Measurements from ENCODE around the gene CCDC66.

Gene CCDC66

GRCh38 chr3:56620371-56620770 is 63.4 kb downstream of the CCDC66 start:
- H2AK5ac ChIP-seq (ENCODE audit: low read length, severe bottlenecking) = no peak overlapping the region
- no peak overlapping the region for H2BK12ac ChIP-seq (ENCODE audit: low read length in 2 of 2)
- H3K4ac ChIP-seq (ENCODE audit: low read depth in 1 of 2, low read length in 2 of 2) = no peak overlapping the region
- no peaks in the 10 kb centered on the region for H3K27me3 ChIP-seq (ENCODE audit: control insufficient read depth in 1 of 2, insufficient read depth in 1 of 2, low read length in 2 of 2)
- H4K8ac ChIP-seq (ENCODE audit: low read length) = no peak overlapping the region
- H3K14ac ChIP-seq (ENCODE audit: low read length in 2 of 2) = no peak overlapping the region
- H3K36me3 ChIP-seq (ENCODE audit: control insufficient read depth in 1 of 2, insufficient read depth in 2 of 2, low read depth in 1 of 2, low read length in 2 of 2) = peaks cover 10 to 98% of the 10 kb centered on the region in 2 experiments
- H3K79me1 ChIP-seq (replicated peaks; ENCODE audit: low read length, poor library complexity, severe bottlenecking) = peaks cover 8% of the 10 kb centered on the region
- WGBS = 100% methylated on average over 1 of the region's 2 CpGs
- peaks cover 1% of the 10 kb centered on the region for H3K4me1 ChIP-seq (ENCODE audit: control insufficient read depth, insufficient read depth, low read depth, low read length)
- H3K9me3 ChIP-seq (ENCODE audit: control insufficient read depth, low read length) = no peaks in the 10 kb centered on the region
- no peak overlapping the region for H3K9ac ChIP-seq (ENCODE audit: low read length)
- H3K27ac ChIP-seq (ENCODE audit: low read length, poor library complexity, severe bottlenecking) = no peak overlapping the region
- no peak overlapping the region for H2BK5ac ChIP-seq (ENCODE audit: low read depth, low read length, poor library complexity, severe bottlenecking)
- no peak overlapping the region for H3K18ac ChIP-seq (ENCODE audit: low read depth in 1 of 2, low read length in 2 of 2)
- no peak overlapping the region for H2AFZ ChIP-seq (ENCODE audit: low read depth, low read length)
- no peak overlapping the region for H3K4me3 ChIP-seq (ENCODE audit: insufficient read depth in 1 of 2, low read depth in 1 of 2, low read length in 2 of 2)
- peak; percentile 50 for DNase-seq
- H4K91ac ChIP-seq (ENCODE audit: low read length) = no peak overlapping the region
- no peak overlapping the region for H2BK120ac ChIP-seq (ENCODE audit: low read depth, low read length)
- no peak overlapping the region for H2BK15ac ChIP-seq (ENCODE audit: low read depth, poor library complexity, severe bottlenecking)
- H3K23ac ChIP-seq (ENCODE audit: low read length in 2 of 2) = no peak overlapping the region
- no peak overlapping the region for H3K4me2 ChIP-seq (ENCODE audit: low read length, poor library complexity, severe bottlenecking)

- Histone ChIP-seq H2BK5ac (ENCODE audit: low read depth, low read length, poor library complexity, severe bottlenecking) (no peak overlapping the region), H2BK12ac (ENCODE audit: low read length in 2 of 2) (no peak overlapping the region), H3K9me3 (ENCODE audit: control insufficient read depth, low read length) (no peaks in the 10 kb centered on the region), H3K9ac (ENCODE audit: low read length) (no peak overlapping the region), H2AFZ (ENCODE audit: low read depth, low read length) (no peak overlapping the region), H3K14ac (ENCODE audit: low read length in 2 of 2) (no peak overlapping the region), H2BK120ac (ENCODE audit: low read depth, low read length) (no peak overlapping the region), H3K36me3 (ENCODE audit: control insufficient read depth in 1 of 2, insufficient read depth in 2 of 2, low read depth in 1 of 2, low read length in 2 of 2) (peaks cover 14 to 97% of the 10 kb centered on the region in 2 experiments), H3K4me3 (ENCODE audit: insufficient read depth in 1 of 2, low read depth in 1 of 2, low read length in 2 of 2) (no peak overlapping the region), H3K23ac (ENCODE audit: low read length in 2 of 2) (no peak overlapping the region), H3K27ac (ENCODE audit: low read length, poor library complexity, severe bottlenecking) (no peak overlapping the region), H3K4me1 (ENCODE audit: control insufficient read depth, insufficient read depth, low read depth, low read length) (peaks cover 3% of the 10 kb centered on the region), H3K4me2 (ENCODE audit: low read length, poor library complexity, severe bottlenecking) (no peak overlapping the region), H3K18ac (ENCODE audit: low read depth in 1 of 2, low read length in 2 of 2) (no peak overlapping the region), H2AK5ac (ENCODE audit: low read length, severe bottlenecking) (no peak overlapping the region), H2BK15ac (ENCODE audit: low read depth, poor library complexity, severe bottlenecking) (no peak overlapping the region), H3K4ac (ENCODE audit: low read depth in 1 of 2, low read length in 2 of 2) (no peak overlapping the region), H3K79me1 (replicated peaks; ENCODE audit: low read length, poor library complexity, severe bottlenecking) (peaks cover 8% of the 10 kb centered on the region), H4K8ac (ENCODE audit: low read length) (no peak overlapping the region), H4K91ac (ENCODE audit: low read length) (no peak overlapping the region), H3K27me3 (ENCODE audit: control insufficient read depth in 1 of 2, insufficient read depth in 1 of 2, low read length in 2 of 2) (no peaks in the 10 kb centered on the region)
- WGBS = over 99% methylated on average over 3 of the region's 3 CpGs
- DNase-seq = no peak
These were observed 64.7 kb downstream of the CCDC66 start for GRCh38 chr3:56621681-56622080.

GRCh38 chr3:56622381-56622780 is 65.4 kb downstream of the CCDC66 start:
- no peaks in the 10 kb centered on the region for H3K27me3 ChIP-seq (ENCODE audit: control insufficient read depth in 1 of 2, insufficient read depth in 1 of 2, low read length in 2 of 2)
- H4K8ac ChIP-seq (ENCODE audit: low read length) = no peak overlapping the region
- no peak overlapping the region for H2AFZ ChIP-seq (ENCODE audit: low read depth, low read length)
- peaks cover 8% of the 10 kb centered on the region for H3K79me1 ChIP-seq (replicated peaks; ENCODE audit: low read length, poor library complexity, severe bottlenecking)
- no peak overlapping the region for H4K91ac ChIP-seq (ENCODE audit: low read length)
- no peak overlapping the region for H2BK120ac ChIP-seq (ENCODE audit: low read depth, low read length)
- H3K36me3 ChIP-seq (ENCODE audit: control insufficient read depth in 1 of 2, insufficient read depth in 2 of 2, low read depth in 1 of 2, low read length in 2 of 2) = peaks cover 14 to 97% of the 10 kb centered on the region in 2 experiments
- H3K23ac ChIP-seq (ENCODE audit: low read length in 2 of 2) = no peak overlapping the region
- H3K9me3 ChIP-seq (ENCODE audit: control insufficient read depth, low read length) = no peaks in the 10 kb centered on the region
- no peak overlapping the region for H2AK5ac ChIP-seq (ENCODE audit: low read length, severe bottlenecking)
- H2BK15ac ChIP-seq (ENCODE audit: low read depth, poor library complexity, severe bottlenecking) = no peak overlapping the region
- no peak overlapping the region for H3K14ac ChIP-seq (ENCODE audit: low read length in 2 of 2)
- H2BK5ac ChIP-seq (ENCODE audit: low read depth, low read length, poor library complexity, severe bottlenecking) = no peak overlapping the region
- no peak overlapping the region for H3K4me2 ChIP-seq (ENCODE audit: low read length, poor library complexity, severe bottlenecking)
- WGBS = no CpG with 5 or more reads among the region's 3 CpGs
- no peak overlapping the region for H3K4ac ChIP-seq (ENCODE audit: low read depth in 1 of 2, low read length in 2 of 2)
- peaks cover 3% of the 10 kb centered on the region for H3K4me1 ChIP-seq (ENCODE audit: control insufficient read depth, insufficient read depth, low read depth, low read length)
- H3K9ac ChIP-seq (ENCODE audit: low read length) = no peak overlapping the region
- no peak overlapping the region for H3K27ac ChIP-seq (ENCODE audit: low read length, poor library complexity, severe bottlenecking)
- no peak for DNase-seq
- no peak overlapping the region for H3K4me3 ChIP-seq (ENCODE audit: insufficient read depth in 1 of 2, low read depth in 1 of 2, low read length in 2 of 2)
- H3K18ac ChIP-seq (ENCODE audit: low read depth in 1 of 2, low read length in 2 of 2) = no peak overlapping the region
- H2BK12ac ChIP-seq (ENCODE audit: low read length in 2 of 2) = no peak overlapping the region

- no peaks in the 10 kb centered on the region for H3K9me3 ChIP-seq (ENCODE audit: control insufficient read depth, low read length)
- no peak overlapping the region for H3K18ac ChIP-seq (ENCODE audit: low read depth in 1 of 2, low read length in 2 of 2)
- H2BK12ac ChIP-seq (ENCODE audit: low read length in 2 of 2) = no peak overlapping the region
- H4K8ac ChIP-seq (ENCODE audit: low read length) = no peak overlapping the region
- H3K4ac ChIP-seq (ENCODE audit: low read depth in 1 of 2, low read length in 2 of 2) = no peak overlapping the region
- no peak overlapping the region for H3K14ac ChIP-seq (ENCODE audit: low read length in 2 of 2)
- peaks cover 6% of the 10 kb centered on the region for H3K79me1 ChIP-seq (replicated peaks; ENCODE audit: low read length, poor library complexity, severe bottlenecking)
- H3K4me3 ChIP-seq (ENCODE audit: insufficient read depth in 1 of 2, low read depth in 1 of 2, low read length in 2 of 2) = no peak overlapping the region
- WGBS = 78% methylated on average over 3 of the region's 3 CpGs
- no peak overlapping the region for H3K4me2 ChIP-seq (ENCODE audit: low read length, poor library complexity, severe bottlenecking)
- peaks cover 10 to 97% of the 10 kb centered on the region in 2 experiments for H3K36me3 ChIP-seq (ENCODE audit: control insufficient read depth in 1 of 2, insufficient read depth in 2 of 2, low read depth in 1 of 2, low read length in 2 of 2)
- H3K9ac ChIP-seq (ENCODE audit: low read length) = peak overlapping the region; percentile 24
- H3K27me3 ChIP-seq (ENCODE audit: control insufficient read depth in 1 of 2, insufficient read depth in 1 of 2, low read length in 2 of 2) = no peaks in the 10 kb centered on the region
- H3K4me1 ChIP-seq (ENCODE audit: control insufficient read depth, insufficient read depth, low read depth, low read length) = peaks cover 6% of the 10 kb centered on the region
- no peak overlapping the region for H2BK15ac ChIP-seq (ENCODE audit: low read depth, poor library complexity, severe bottlenecking)
- no peak overlapping the region for H2AK5ac ChIP-seq (ENCODE audit: low read length, severe bottlenecking)
- no peak overlapping the region for H3K27ac ChIP-seq (ENCODE audit: low read length, poor library complexity, severe bottlenecking)
- H3K23ac ChIP-seq (ENCODE audit: low read length in 2 of 2) = no peak overlapping the region
- no peak overlapping the region for H4K91ac ChIP-seq (ENCODE audit: low read length)
- no peak overlapping the region for H2BK5ac ChIP-seq (ENCODE audit: low read depth, low read length, poor library complexity, severe bottlenecking)
- H2AFZ ChIP-seq (ENCODE audit: low read depth, low read length) = no peak overlapping the region
- DNase-seq = no peak
- H2BK120ac ChIP-seq (ENCODE audit: low read depth, low read length) = no peak overlapping the region
These were observed 67.8 kb downstream of the CCDC66 start for GRCh38 chr3:56624725-56625124.

Measured in mesenchymal stem cell (in vitro differentiated cells and primary cell).